Choroid plexus epithelial cell (primary cell): Measurements from ENCODE around the gene HPN.
A peak's percentile ranks its signal among the peaks of the same experiment; 100 is the strongest.

Source experiments
- DNase-seq: peaks from one replicate; pipeline ENCODE4 v3.0.0-alpha.2; 2010; ENCODE audit warnings: low read depth
- H3K4me3 ChIP-seq: 2 replicates; pipeline ENCODE4 v1.5.1; 2011; ENCODE audit warnings: low read depth, mild to moderate bottlenecking, control low read depth, low read length, moderate library complexity
- CTCF ChIP-seq: conservative IDR thresholded peaks from 2 replicates; pipeline ENCODE4 v1.5.1; 2011; ENCODE audit warnings: low read depth, mild to moderate bottlenecking, control low read depth, inconsistent platforms, low read length, moderate library complexity

The HPN gene

GRCh38 chr19:35109395-35110112, 68.0 kb downstream of the HPN start:
- no peak for DNase-seq
- H3K4me3 ChIP-seq: no peak overlapping the region
- no peak for TF ChIP-seq CTCF

GRCh38 chr19:35110974-35111373, 69.5 kb downstream of the HPN start:
- DNase-seq: no peak
- no peak for TF ChIP-seq CTCF
- H3K4me3 ChIP-seq: no peak overlapping the region

- DNase-seq: no peak
- no peak for TF ChIP-seq CTCF
- H3K4me3 ChIP-seq: no peak overlapping the region
Observed at GRCh38 chr19:35112995-35113688, 71.6 kb downstream of the HPN start.

- no peak overlapping the region for H3K4me3 ChIP-seq
- TF ChIP-seq CTCF: peak; percentile 99
- peak; percentile 54 for DNase-seq
Observed at GRCh38 chr19:35114353-35115176, 73.0 kb downstream of the HPN start.

- H3K4me3 ChIP-seq: no peak within 1 kb of the TSS
- no peak for TF ChIP-seq CTCF
- no peak for DNase-seq
Observed at GRCh38 chr19:35115177-35115951, 73.8 kb downstream of the HPN start, which contains the start of gene FXYD3. FXYD3 (plus strand) TSS chr19:35115823; CDS start chr19:35119377, 3,554 bp downstream.
